A549 treated with GW870086 at 1 μM for 4 hours (cell line): ENCODE results near the gene EBNA1BP2. TPM values are rescaled to one million over a fixed set of nuclear protein-coding genes. Genes with fewer than 3 reads are reported as not detected.

Experiments
- total RNA-seq: library from RNA; stranded (reverse); fragments of 200-300 nt; extraction: Qiagen RNA extraction; gene quantifications from 5 replicates; pipeline ENCODE4 v1.2.3, GENCODE V29; 2022; ENCODE audit warnings: low read depth

Gene EBNA1BP2
- total RNA-seq: 173 to 203 TPM (median 188 TPM) in 5 replicates

DNA sequence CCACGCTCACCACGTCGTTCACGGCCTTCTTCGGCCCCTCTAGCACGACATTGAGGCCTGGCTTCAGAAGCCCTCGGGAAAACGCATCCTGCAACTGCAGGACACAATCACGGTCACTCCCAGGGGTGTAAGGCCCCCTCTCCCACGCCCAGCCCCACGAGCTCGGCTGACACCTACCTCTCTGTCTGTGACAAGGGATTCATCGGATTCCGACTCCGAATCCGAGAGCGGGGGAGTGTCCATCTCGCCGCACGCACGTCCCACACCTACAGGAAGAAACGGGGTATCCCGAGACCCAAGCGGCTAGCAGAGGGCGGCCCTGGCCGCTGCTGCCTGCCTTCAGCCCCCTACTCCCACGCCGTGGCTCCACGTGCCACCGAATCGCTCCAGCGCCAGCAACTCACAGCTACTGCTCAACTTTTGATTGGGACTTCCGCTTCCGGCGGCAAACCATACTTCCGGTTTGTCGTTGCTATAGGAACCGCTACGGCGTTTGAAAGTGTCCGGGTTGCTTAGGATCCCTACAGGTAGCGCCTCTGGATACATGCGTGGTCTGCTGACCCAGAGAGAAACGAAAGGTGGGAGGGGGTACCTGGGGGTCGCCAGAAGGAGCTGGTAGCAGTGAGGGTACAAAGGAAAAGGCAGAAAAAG lies at the start of gene EBNA1BP2, which contains the start of gene CFAP57:
Gene EBNA1BP2 (minus strand): TSS at position 415 of the 651 bp plus-strand sequence. CDS start 172 bp downstream, at position 243.
Gene CFAP57 (plus strand): TSS at position 455 of the 651 bp plus-strand sequence. CDS start 424 bp downstream, outside the sequence.

Other genes starting within 250 kb of the EBNA1BP2 start
- 92.8 to 149 TPM (median 106 TPM) in 5 replicates for gene SLC2A1, start 213.4 kb downstream of the EBNA1BP2 start, total RNA-seq
- 0.31 to 1.4 TPM (median 0.49 TPM) in 5 replicates for gene CFAP57, start within 50 bp of the EBNA1BP2 start, total RNA-seq
- gene TMEM125, start 97.7 kb upstream of the EBNA1BP2 start, total RNA-seq: not detected in 5 replicates
- gene C1orf210, start 113.3 kb upstream of the EBNA1BP2 start, total RNA-seq: not detected in 5 replicates
- gene TIE1, start 128.7 kb upstream of the EBNA1BP2 start, total RNA-seq: not detected in 5 replicates
- gene MPL, start 165.5 kb upstream of the EBNA1BP2 start, total RNA-seq: 0.07 to 0.30 TPM in 2 of 5 replicates, not detected in the others
- gene CDC20, start 186.7 kb upstream of the EBNA1BP2 start, total RNA-seq: 183 to 218 TPM (median 206 TPM) in 5 replicates
- gene ELOVL1, start 195.7 kb upstream of the EBNA1BP2 start, total RNA-seq: 132 to 153 TPM (median 140 TPM) in 5 replicates
- gene MED8, start 217.5 kb upstream of the EBNA1BP2 start, total RNA-seq: 31.7 to 39.9 TPM (median 36.5 TPM) in 5 replicates
- gene SZT2, start 217.6 kb upstream of the EBNA1BP2 start, total RNA-seq: 4.9 to 7.5 TPM (median 6.9 TPM) in 5 replicates